NCI-H446 (cell line): ENCODE measurements around the gene ASTN2.

Source experiments
- DNase-seq, 2 experiments: peaks; one replicate each; lab custom pipeline; 2025; lab: John Stamatoyannopoulos, UW

Gene ASTN2

GRCh38 chr9:117245175-117245829 lies 169.6 kb downstream of the ASTN2 start:
- DNase-seq: peak; percentile 10 to 66

- no peak for DNase-seq
Measured at GRCh38 chr9:117242082-117242481, 172.8 kb downstream of the ASTN2 start.

GRCh38 chr9:117239428-117239827 lies 175.4 kb downstream of the ASTN2 start:
- DNase-seq: no peak

GRCh38 chr9:117234103-117234502 lies 180.8 kb downstream of the ASTN2 start:
- peak; percentile 30 to 69 for DNase-seq

GRCh38 chr9:117233016-117233415 lies 181.8 kb downstream of the ASTN2 start:
- peak; percentile 60 to 78 for DNase-seq

- peak; percentile 37 to 64 for DNase-seq
Measured at GRCh38 chr9:117232281-117232680, 182.6 kb downstream of the ASTN2 start.

- peak in 1 of 2 experiments; percentile 5 for DNase-seq
Measured at GRCh38 chr9:117231012-117231411, 183.8 kb downstream of the ASTN2 start.

GRCh38 chr9:117224695-117225094 lies 190.2 kb downstream of the ASTN2 start:
- no peak for DNase-seq

GRCh38 chr9:117218951-117219350 lies 195.9 kb downstream of the ASTN2 start:
- DNase-seq: peak in 1 of 2 experiments; percentile 11

GRCh38 chr9:117214416-117214815 lies 200.4 kb downstream of the ASTN2 start:
- no peak for DNase-seq

- DNase-seq: no peak
Measured at GRCh38 chr9:117211280-117211679, 203.6 kb downstream of the ASTN2 start.

- DNase-seq: no peak
Measured at GRCh38 chr9:117205806-117206205, 209.1 kb downstream of the ASTN2 start.

GRCh38 chr9:117204971-117205370 lies 209.9 kb downstream of the ASTN2 start:
- no peak for DNase-seq

GRCh38 chr9:117191504-117192261 lies 223.2 kb downstream of the ASTN2 start:
- no peak for DNase-seq

GRCh38 chr9:117189121-117189520 lies 225.7 kb downstream of the ASTN2 start:
- DNase-seq: no peak

GRCh38 chr9:117188394-117188793 lies 226.5 kb downstream of the ASTN2 start:
- DNase-seq: peak in 1 of 2 experiments; percentile 36

- DNase-seq: no peak
Measured at GRCh38 chr9:117187498-117187897, 227.4 kb downstream of the ASTN2 start.

- DNase-seq: peak; percentile 77 to 93
Measured at GRCh38 chr9:117184173-117184572, 230.7 kb downstream of the ASTN2 start.

GRCh38 chr9:117182046-117182445 lies 232.8 kb downstream of the ASTN2 start:
- no peak for DNase-seq

GRCh38 chr9:117180896-117181445 lies 233.9 kb downstream of the ASTN2 start:
- no peak for DNase-seq

- DNase-seq: peak; percentile 80 to 90
Measured at GRCh38 chr9:117178596-117179375, 236.1 kb downstream of the ASTN2 start.

- no peak for DNase-seq
Measured at GRCh38 chr9:117170567-117170966, 244.3 kb downstream of the ASTN2 start.
